ENCODE measurements around the gene TMOD2.

- TF ChIP-seq SUZ12 (IDR thresholded peaks at IDR 0.05; ENCODE audit: extremely low read depth, insufficient read depth, insufficient read length) = no peak
- no peak for TF ChIP-seq ZNF274 (IDR thresholded peaks at IDR 0.05; ENCODE audit: low read depth, low read length)
- TF ChIP-seq YY1 (IDR thresholded peaks at IDR 0.05; ENCODE audit: insufficient read depth, insufficient read length) = no peak
Measured at GRCh38 chr15:51724199-51724598, 27.2 kb upstream of the TMOD2 start.
